ENCODE measurements around the gene SETBP1. TPM values are rescaled to one million over a fixed set of nuclear protein-coding genes. Genes with fewer than 3 reads are reported as not detected.
A peak's percentile ranks its signal among the peaks of the same experiment; 100 is the strongest.

The SETBP1 gene
- total and polyA plus RNA-seq, 2 of the 13 experiments (the other 11 are each of a cell fraction or from before 2014, with no cell fraction given): 0.18 to 0.65 TPM

- TF ChIP-seq JUN (CRISPR knock-in tag; IDR thresholded peaks at IDR 0.05) (no peak), ZNF780A (CRISPR knock-in tag; IDR thresholded peaks at IDR 0.05) (no peak), ZFP1 (CRISPR knock-in tag; IDR thresholded peaks at IDR 0.05) (no peak), RBM39 (IDR thresholded peaks at IDR 0.05; ENCODE audit: low read depth, low read length, poor library complexity, severe bottlenecking) (no peak), AHR (CRISPR knock-in tag; IDR thresholded peaks at IDR 0.05) (no peak), NR2F6 (IDR thresholded peaks at IDR 0.05) (no peak), NR2F6 (CRISPR knock-in tag; IDR thresholded peaks at IDR 0.05) (0 out of 2 replicates have a peak, but pooled peaks have one; percentile 21), TEAD3 (CRISPR knock-in tag; optimal IDR thresholded peaks at IDR 0.05; ENCODE audit: borderline replicate concordance) (peak; percentile 81), LRRFIP1 (CRISPR knock-in tag; conservative IDR thresholded peaks at IDR 0.05) (no peak), ZHX2 (IDR thresholded peaks at IDR 0.05; ENCODE audit: low read depth) (no peak), ZHX2 (CRISPR knock-in tag; IDR thresholded peaks at IDR 0.05; ENCODE audit: borderline replicate concordance) (no peak), HNF4A (CRISPR knock-in tag; IDR thresholded peaks at IDR 0.05) (peak; percentile 81), ZNF138 (CRISPR knock-in tag; IDR thresholded peaks at IDR 0.05; ENCODE audit: low read depth) (no peak), ZBTB38 (CRISPR knock-in tag; IDR thresholded peaks at IDR 0.05) (no peak), HINFP (CRISPR knock-in tag; IDR thresholded peaks at IDR 0.05; ENCODE audit: low read depth) (no peak), BHLHE40 (IDR thresholded peaks at IDR 0.05; ENCODE audit: low read length) (no peak), ZNF44 (CRISPR knock-in tag; IDR thresholded peaks at IDR 0.05) (no peak), RFXANK (CRISPR knock-in tag; IDR thresholded peaks at IDR 0.05) (no peak), POLR2AphosphoS2 (IDR thresholded peaks at IDR 0.05; ENCODE audit: low read depth, low read length) (no peak), ZFP36L1 (CRISPR knock-in tag; IDR thresholded peaks at IDR 0.05) (no peak), ZNF564 (CRISPR knock-in tag; IDR thresholded peaks at IDR 0.05) (peak; percentile 95; the same call in 1 of the 2 replicates), ZSCAN21 (CRISPR knock-in tag; IDR thresholded peaks at IDR 0.05; ENCODE audit: borderline replicate concordance) (no peak), ZNF12 (CRISPR knock-in tag; IDR thresholded peaks at IDR 0.05) (no peak)
Observed at GRCh38 chr18:44807766-44808165, 127.1 kb downstream of the SETBP1 start (continued).
